Neural cell (in vitro differentiated cells): ENCODE data around the gene CLK4. TPM values are rescaled to one million over a fixed set of nuclear protein-coding genes. Genes with fewer than 3 reads are reported as not detected.

ENCODE experiments used
- H2AFZ ChIP-seq: fragments of 200-600, 300-800 bp; sonication (generic), shearing (Covaris generic); 2 replicates; pipeline ENCODE4 v1.6.0; 2014; ENCODE audit warnings: low read depth, mild to moderate bottlenecking, antibody characterized with exemption, low read length, moderate library complexity
- H3F3A ChIP-seq: fragments of 200-600 bp; shearing (Covaris generic); 2 replicates; pipeline ENCODE4 v1.6.1; 2016; ENCODE audit warnings: mild to moderate bottlenecking, moderate library complexity, mixed read lengths, antibody characterized with exemption, low read length; ENCODE audit not compliant: insufficient read depth, poor library complexity, severe bottlenecking
- H3K27ac ChIP-seq: fragments of 200-600, 300-800 bp; sonication (generic), shearing (Covaris generic); 2 replicates; pipeline ENCODE4 v1.5.1; 2014; ENCODE audit warnings: mild to moderate bottlenecking, low read length, moderate library complexity
- H3K27me3 ChIP-seq: fragments of 300-800, 200-600 bp; sonication (generic), shearing (Covaris generic); 2 replicates; pipeline ENCODE4 v1.6.0; 2014; ENCODE audit warnings: mild to moderate bottlenecking, low read depth, low read length, moderate library complexity; ENCODE audit not compliant: insufficient read depth
- H3K36me3 ChIP-seq: fragments of 300-800, 200-600 bp; sonication (generic), shearing (Covaris generic); 2 replicates; pipeline ENCODE4 v1.5.1; 2014; ENCODE audit warnings: mild to moderate bottlenecking, antibody characterized with exemption, low read length, moderate library complexity; ENCODE audit not compliant: insufficient read depth
- H3K4me2 ChIP-seq: fragments of 300-800, 200-600 bp; sonication (generic), shearing (Covaris generic); 2 replicates; pipeline ENCODE4 v1.6.0; 2014; ENCODE audit warnings: mild to moderate bottlenecking, low read length
- H3K4me3 ChIP-seq: fragments of 300-800, 200-600 bp; sonication (generic), shearing (Covaris generic); 2 replicates; pipeline ENCODE4 v1.5.1; 2014; ENCODE audit warnings: mild to moderate bottlenecking, low read length, moderate library complexity
- H3K79me2 ChIP-seq: fragments of 200-600 bp; shearing (Covaris generic); replicated peaks from 2 replicates; pipeline ENCODE4 v1.6.0; 2014; ENCODE audit warnings: mild to moderate bottlenecking, low read length, moderate library complexity; ENCODE audit not compliant: insufficient read depth
- H3K9ac ChIP-seq: fragments of 300-800, 200-600 bp; sonication (generic), shearing (Covaris generic); 2 replicates; pipeline ENCODE4 v1.6.1; 2016; ENCODE audit warnings: mild to moderate bottlenecking, low read length, mixed read lengths
- H3K9me2 ChIP-seq: fragments of 200-600 bp; shearing (Covaris generic); 2 replicates; pipeline ENCODE4 v1.6.1; 2016; ENCODE audit warnings: mild to moderate bottlenecking, low read length, mixed read lengths; ENCODE audit not compliant: insufficient read depth
- H3K9me3 ChIP-seq: fragments of 200-600, 300-800 bp; sonication (generic), shearing (Covaris generic); 2 replicates; pipeline ENCODE4 v1.6.1; 2016; ENCODE audit warnings: mild to moderate bottlenecking, mixed run types, low read length, moderate library complexity, mixed read lengths
- H4K20me1 ChIP-seq: fragments of 200-600 bp; shearing (Covaris generic); 2 replicates; pipeline ENCODE4 v1.6.1; 2016; ENCODE audit warnings: mild to moderate bottlenecking, mixed run types; ENCODE audit not compliant: insufficient read depth
- EP300 ChIP-seq: fragments of 450-650 bp; conservative IDR thresholded peaks from 2 replicates; pipeline ENCODE4 v1.6.1; 2014; ENCODE audit warnings: antibody characterized with exemption, mild to moderate bottlenecking, moderate library complexity; ENCODE audit not compliant: poor library complexity, severe bottlenecking
- EZH2 ChIP-seq: fragments of 200-600, 300-800 bp; shearing (Covaris generic), sonication (generic); IDR thresholded peaks from 2 replicates; pipeline ENCODE4 v1.6.1; 2014; ENCODE audit warnings: antibody characterized with exemption, low read length, borderline replicate concordance, mild to moderate bottlenecking; ENCODE audit not compliant: insufficient read depth, poor library complexity, severe bottlenecking
- MXI1 ChIP-seq: fragments of 450-650 bp; conservative IDR thresholded peaks from 2 replicates; pipeline ENCODE4 v1.6.1; 2014; ENCODE audit warnings: antibody characterized with exemption, mild to moderate bottlenecking; ENCODE audit not compliant: poor library complexity, severe bottlenecking
- POLR2AphosphoS5 ChIP-seq: IDR thresholded peaks from 2 replicates; pipeline ENCODE4 v1.6.1; 2012
- RAD21 ChIP-seq: fragments of 450-650 bp; conservative IDR thresholded peaks from 2 replicates; pipeline ENCODE4 v1.6.1; 2014; ENCODE audit warnings: antibody characterized with exemption, mild to moderate bottlenecking, moderate library complexity
- SMC3 ChIP-seq: fragments of 450-650 bp; conservative IDR thresholded peaks from 2 replicates; pipeline ENCODE4 v1.6.1; 2014; ENCODE audit warnings: antibody characterized with exemption, mild to moderate bottlenecking, moderate library complexity; ENCODE audit not compliant: poor library complexity
- TAF1 ChIP-seq: IDR thresholded peaks from 2 replicates; pipeline ENCODE4 v1.6.1; 2012; ENCODE audit warnings: low read depth
- polyA plus RNA-seq: library from polyadenylated mRNA; depleted of rRNA; stranded (reverse); fragments of >200 nt; gene quantifications from 2 replicates; pipeline ENCODE4 v1.2.3, GENCODE V29; 2014
- TF ChIP-seq, protein P1 (sequence below): fragments of 450-650 bp; IDR thresholded peaks from 2 replicates; pipeline ENCODE4 v1.5.1; 2014; ENCODE audit warnings: antibody characterized with exemption, mild to moderate bottlenecking, moderate library complexity; ENCODE audit not compliant: poor library complexity, severe bottlenecking
- TF ChIP-seq, protein P2 (sequence below): IDR thresholded peaks from 2 replicates; pipeline ENCODE4 v1.6.1; 2012; ENCODE audit warnings: borderline replicate concordance

CLK4 gene
- polyA plus RNA-seq, 1 donor from 2014 or later, result 115 TPM

DNA sequence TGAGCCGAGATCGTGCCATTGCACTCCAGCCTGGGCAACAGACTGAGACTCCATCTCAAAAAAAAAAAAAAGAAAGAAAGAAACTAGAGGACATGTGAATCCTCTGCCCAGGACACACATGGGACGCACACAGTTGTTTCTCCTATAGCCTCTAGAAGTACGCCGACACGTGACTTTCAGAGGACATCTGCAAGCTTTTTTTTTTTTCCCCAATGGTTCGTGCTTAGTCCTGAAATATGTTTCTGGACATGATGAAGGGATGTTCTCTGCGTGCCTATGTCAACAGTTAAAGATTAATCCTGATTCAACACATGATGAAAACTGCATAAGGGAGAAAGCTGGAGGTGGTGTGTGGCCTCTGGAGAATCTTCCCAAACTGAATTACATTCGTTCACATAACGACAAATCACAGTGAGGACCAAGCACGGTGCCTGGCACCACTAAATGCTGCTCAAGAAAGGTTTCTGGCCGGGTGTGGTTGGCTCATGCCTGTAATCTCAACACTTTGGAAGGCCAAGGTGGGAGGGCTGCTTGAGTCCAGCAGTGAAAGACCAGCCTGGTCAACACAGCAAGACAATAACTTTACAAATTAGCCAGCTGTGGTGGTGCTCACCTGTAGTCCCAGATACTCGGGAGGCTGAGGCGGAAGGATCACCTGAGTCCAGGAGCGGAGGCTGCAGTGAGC lies 46.4 kb downstream of the CLK4 start:
- TF ChIP-seq RAD21, result no peak
- TF ChIP-seq EZH2, result no peak
- no peak for TF ChIP-seq TAF1
- TF ChIP-seq SMC3, result no peak
- no peak for TF ChIP-seq MXI1
- no peak for TF ChIP-seq EP300
- TF ChIP-seq, protein P1, sequence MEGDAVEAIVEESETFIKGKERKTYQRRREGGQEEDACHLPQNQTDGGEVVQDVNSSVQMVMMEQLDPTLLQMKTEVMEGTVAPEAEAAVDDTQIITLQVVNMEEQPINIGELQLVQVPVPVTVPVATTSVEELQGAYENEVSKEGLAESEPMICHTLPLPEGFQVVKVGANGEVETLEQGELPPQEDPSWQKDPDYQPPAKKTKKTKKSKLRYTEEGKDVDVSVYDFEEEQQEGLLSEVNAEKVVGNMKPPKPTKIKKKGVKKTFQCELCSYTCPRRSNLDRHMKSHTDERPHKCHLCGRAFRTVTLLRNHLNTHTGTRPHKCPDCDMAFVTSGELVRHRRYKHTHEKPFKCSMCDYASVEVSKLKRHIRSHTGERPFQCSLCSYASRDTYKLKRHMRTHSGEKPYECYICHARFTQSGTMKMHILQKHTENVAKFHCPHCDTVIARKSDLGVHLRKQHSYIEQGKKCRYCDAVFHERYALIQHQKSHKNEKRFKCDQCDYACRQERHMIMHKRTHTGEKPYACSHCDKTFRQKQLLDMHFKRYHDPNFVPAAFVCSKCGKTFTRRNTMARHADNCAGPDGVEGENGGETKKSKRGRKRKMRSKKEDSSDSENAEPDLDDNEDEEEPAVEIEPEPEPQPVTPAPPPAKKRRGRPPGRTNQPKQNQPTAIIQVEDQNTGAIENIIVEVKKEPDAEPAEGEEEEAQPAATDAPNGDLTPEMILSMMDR, result no peak
- TF ChIP-seq POLR2AphosphoS5, result no peak
- TF ChIP-seq, protein P2, sequence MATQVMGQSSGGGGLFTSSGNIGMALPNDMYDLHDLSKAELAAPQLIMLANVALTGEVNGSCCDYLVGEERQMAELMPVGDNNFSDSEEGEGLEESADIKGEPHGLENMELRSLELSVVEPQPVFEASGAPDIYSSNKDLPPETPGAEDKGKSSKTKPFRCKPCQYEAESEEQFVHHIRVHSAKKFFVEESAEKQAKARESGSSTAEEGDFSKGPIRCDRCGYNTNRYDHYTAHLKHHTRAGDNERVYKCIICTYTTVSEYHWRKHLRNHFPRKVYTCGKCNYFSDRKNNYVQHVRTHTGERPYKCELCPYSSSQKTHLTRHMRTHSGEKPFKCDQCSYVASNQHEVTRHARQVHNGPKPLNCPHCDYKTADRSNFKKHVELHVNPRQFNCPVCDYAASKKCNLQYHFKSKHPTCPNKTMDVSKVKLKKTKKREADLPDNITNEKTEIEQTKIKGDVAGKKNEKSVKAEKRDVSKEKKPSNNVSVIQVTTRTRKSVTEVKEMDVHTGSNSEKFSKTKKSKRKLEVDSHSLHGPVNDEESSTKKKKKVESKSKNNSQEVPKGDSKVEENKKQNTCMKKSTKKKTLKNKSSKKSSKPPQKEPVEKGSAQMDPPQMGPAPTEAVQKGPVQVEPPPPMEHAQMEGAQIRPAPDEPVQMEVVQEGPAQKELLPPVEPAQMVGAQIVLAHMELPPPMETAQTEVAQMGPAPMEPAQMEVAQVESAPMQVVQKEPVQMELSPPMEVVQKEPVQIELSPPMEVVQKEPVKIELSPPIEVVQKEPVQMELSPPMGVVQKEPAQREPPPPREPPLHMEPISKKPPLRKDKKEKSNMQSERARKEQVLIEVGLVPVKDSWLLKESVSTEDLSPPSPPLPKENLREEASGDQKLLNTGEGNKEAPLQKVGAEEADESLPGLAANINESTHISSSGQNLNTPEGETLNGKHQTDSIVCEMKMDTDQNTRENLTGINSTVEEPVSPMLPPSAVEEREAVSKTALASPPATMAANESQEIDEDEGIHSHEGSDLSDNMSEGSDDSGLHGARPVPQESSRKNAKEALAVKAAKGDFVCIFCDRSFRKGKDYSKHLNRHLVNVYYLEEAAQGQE, result no peak
- Histone ChIP-seq H3K36me3 (no peaks in the 10 kb centered on the region), H3K9me3 (no peaks in the 10 kb centered on the region), H2AFZ (no peak overlapping the region), H3K27me3 (peaks cover 21% of the 10 kb centered on the region), H3F3A (no peaks in the 10 kb centered on the region), H3K9me2 (no peaks in the 10 kb centered on the region), H3K79me2 (no peaks in the 10 kb centered on the region), H3K9ac (no peak overlapping the region), H3K27ac (no peak overlapping the region), H4K20me1 (no peaks in the 10 kb centered on the region), H3K4me3 (no peak overlapping the region), H3K4me2 (no peak overlapping the region)

DNA sequence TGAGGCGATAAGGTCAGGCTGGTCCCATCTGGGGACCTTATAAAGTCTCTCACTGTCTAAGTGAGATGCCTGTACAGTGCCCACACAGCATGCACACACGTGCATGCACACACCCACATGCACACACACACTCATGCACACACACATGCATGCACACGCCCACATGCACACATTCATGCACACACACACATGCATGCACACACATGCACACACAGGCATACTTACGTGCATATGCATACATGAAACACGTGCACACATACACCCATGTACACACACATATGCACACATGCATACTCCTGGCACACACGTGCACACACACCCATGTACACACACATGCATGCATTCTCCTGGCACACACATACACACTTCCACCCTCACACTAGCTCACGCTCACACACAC lies 48.9 kb downstream of the CLK4 start:
- H4K20me1 ChIP-seq, result no peaks in the 10 kb centered on the region
- H3K4me2 ChIP-seq, result no peak overlapping the region
- no peak overlapping the region for H3K27ac ChIP-seq
- H3K9ac ChIP-seq, result no peak overlapping the region
- no peaks in the 10 kb centered on the region for H3K36me3 ChIP-seq
- no peak for TF ChIP-seq RAD21
- TF ChIP-seq EP300, result no peak
- TF ChIP-seq, protein P2, result no peak
- no peaks in the 10 kb centered on the region for H3K9me3 ChIP-seq
- no peak overlapping the region for H3K4me3 ChIP-seq
- H3K27me3 ChIP-seq, result peaks cover 28% of the 10 kb centered on the region
- H3K9me2 ChIP-seq, result no peaks in the 10 kb centered on the region
- H2AFZ ChIP-seq, result no peak overlapping the region
- no peaks in the 10 kb centered on the region for H3K79me2 ChIP-seq
- no peaks in the 10 kb centered on the region for H3F3A ChIP-seq
